Esophagus muscularis mucosa (tissue), 4 donors: Measurements from ENCODE around the gene MDGA2. TPM values are rescaled to one million over a fixed set of nuclear protein-coding genes. Genes with fewer than 3 reads are reported as not detected.

ENCODE experiments used
- DNase-seq: peaks from one replicate; pipeline ENCODE4 v3.0.0-alpha.2; 2017; ENCODE audit errors: extremely low spot score
- H3K27ac ChIP-seq, 4 donors: fragments of 200-600 bp; sonication (generic); replicated peaks in 1 of 4; 1 replicate in 3 of 4; 2 replicates in 1 of 4; pipeline ENCODE4 v1.5.1; 2016 to 2019; ENCODE audit warnings: mild to moderate bottlenecking in 1 of 4
- H3K27me3 ChIP-seq, 4 donors: fragments of 200-600 bp; sonication (generic); one replicate each; pipeline versions ENCODE4 v1.5.1 to v1.6.0; 2016 to 2019
- H3K36me3 ChIP-seq, 4 donors: fragments of 200-600 bp; sonication (generic); one replicate each; pipeline ENCODE4 v1.5.1; 2016 to 2019
- H3K4me1 ChIP-seq, 4 donors: fragments of 200-600 bp; sonication (generic); one replicate each; pipeline ENCODE4 v1.5.1; 2016 to 2019
- H3K4me3 ChIP-seq, 4 donors: fragments of 200-600 bp; sonication (generic); 1 replicate in 2 of 4; 2 replicates in 2 of 4; pipeline ENCODE4 v1.5.1; 2016 to 2019; ENCODE audit warnings: mild to moderate bottlenecking in 4 of 4, moderate library complexity in 1 of 4
- H3K9me3 ChIP-seq, 4 donors: fragments of 200-600 bp; sonication (generic); 1 replicate in 3 of 4; 2 replicates in 1 of 4; pipeline ENCODE4 v1.5.1; 2016 to 2019
- CTCF ChIP-seq, 3 experiments: fragments of 200-600 bp in 2 of 3; fragments of 450-650 bp in 1 of 3; sonication (generic) in 2 of 3; IDR thresholded peaks; one replicate each; pipeline ENCODE4 v1.5.1; 2017 to 2019; ENCODE audit warnings: antibody characterized with exemption in 3 of 3, mild to moderate bottlenecking in 2 of 3, moderate library complexity in 1 of 3
- EP300 ChIP-seq: sonication (generic); formaldehyde crosslinking; IDR thresholded peaks from one replicate; pipeline ENCODE4 v1.6.1; 2017; ENCODE audit warnings: antibody characterized with exemption
- POLR2A ChIP-seq: fragments of 450-650 bp; IDR thresholded peaks from one replicate; pipeline ENCODE4 v1.6.1; 2017; ENCODE audit warnings: antibody characterized with exemption, moderate library complexity, mild to moderate bottlenecking, low read depth
- POLR2AphosphoS5 ChIP-seq, 2 donors: sonication (generic); formaldehyde crosslinking; IDR thresholded peaks; one replicate each; pipeline ENCODE4 v1.6.1; 2017; ENCODE audit warnings: antibody characterized with exemption in 2 of 2
- WGBS: methylation state at CpG from one replicate; pipeline ENCODE4 v1.1.5; 2018; 5-methylcytosine and 5-hydroxymethylcytosine counted together
- intact Hi-C: fragments of 100-400 bp; cut with DNase I; formaldehyde crosslinking; loops from one replicate; pipeline ENCODE4 v1.15.1; 2023
- total RNA-seq, 4 donors: library from RNA; depleted of rRNA; stranded (reverse); fragments of >200 nt; gene quantifications; one replicate each; pipeline versions ENCODE4 v1.1.0 to v1.2.1, GENCODE V29; 2016

Gene MDGA2
- total RNA-seq, 4 donors from 2014 or later = under 0.01 TPM; not detected in 3

- no peak for DNase-seq
- Histone ChIP-seq H3K27ac (no peak overlapping the region), H3K36me3 (no peaks in the 10 kb centered on the region), H3K9me3 (no peaks in the 10 kb centered on the region), H3K4me3 (no peak overlapping the region), H3K4me1 (no peaks in the 10 kb centered on the region), H3K27me3 (no peaks in the 10 kb centered on the region)
- intact Hi-C loops = no loop called here
- WGBS = 10% methylated on average over 1 of the region's 1 CpG
- TF ChIP-seq CTCF (IDR thresholded peaks at IDR 0.05) (no peak), POLR2AphosphoS5 (IDR thresholded peaks at IDR 0.05) (no peak), EP300 (no peak), POLR2A (no peak)
Observed at GRCh38 chr14:47040550-47040949, 634.9 kb downstream of the MDGA2 start.

- Histone ChIP-seq H3K4me1 (no peaks in the 10 kb centered on the region), H3K27ac (no peak overlapping the region), H3K27me3 (no peaks in the 10 kb centered on the region), H3K4me3 (no peak overlapping the region), H3K9me3 (no peaks in the 10 kb centered on the region), H3K36me3 (no peaks in the 10 kb centered on the region)
- TF ChIP-seq EP300 = no peak
- no peak for TF ChIP-seq POLR2A
- TF ChIP-seq POLR2AphosphoS5 (IDR thresholded peaks at IDR 0.05) = no peak
- TF ChIP-seq CTCF (IDR thresholded peaks at IDR 0.05) = no peak
- DNase-seq = no peak
- intact Hi-C loops = no loop called here
Observed at GRCh38 chr14:47039336-47039735, 636.1 kb downstream of the MDGA2 start.

- intact Hi-C loops = no loop called here
- no peaks in the 10 kb centered on the region for H3K9me3 ChIP-seq
- no peaks in the 10 kb centered on the region for H3K36me3 ChIP-seq
- DNase-seq = no peak
- H3K27ac ChIP-seq = no peak overlapping the region
- 78% methylated on average over 2 of the region's 2 CpGs for WGBS
- TF ChIP-seq POLR2A (no peak), CTCF (IDR thresholded peaks at IDR 0.05) (no peak), EP300 (no peak), POLR2AphosphoS5 (IDR thresholded peaks at IDR 0.05) (no peak)
- no peaks in the 10 kb centered on the region for H3K27me3 ChIP-seq
- no peaks in the 10 kb centered on the region for H3K4me1 ChIP-seq
- no peak overlapping the region for H3K4me3 ChIP-seq
Observed at GRCh38 chr14:47022721-47023120, 652.7 kb downstream of the MDGA2 start.

- Histone ChIP-seq H3K4me3 (no peak overlapping the region), H3K9me3 (no peaks in the 10 kb centered on the region), H3K27me3 (no peaks in the 10 kb centered on the region), H3K36me3 (no peaks in the 10 kb centered on the region), H3K4me1 (no peaks in the 10 kb centered on the region), H3K27ac (no peak overlapping the region)
- WGBS = 88% methylated on average over 2 of the region's 2 CpGs
- no peak for DNase-seq
- intact Hi-C loops = no loop called here
- TF ChIP-seq POLR2A = no peak
- TF ChIP-seq CTCF (IDR thresholded peaks at IDR 0.05) = no peak
- no peak for TF ChIP-seq EP300
Observed at GRCh38 chr14:47020500-47020899, 654.9 kb downstream of the MDGA2 start.

- Histone ChIP-seq H3K27ac (no peak overlapping the region), H3K36me3 (no peaks in the 10 kb centered on the region), H3K4me3 (no peak overlapping the region), H3K27me3 (no peaks in the 10 kb centered on the region), H3K4me1 (no peaks in the 10 kb centered on the region), H3K9me3 (no peaks in the 10 kb centered on the region)
- TF ChIP-seq CTCF (IDR thresholded peaks at IDR 0.05) (no peak), EP300 (no peak), POLR2A (no peak), POLR2AphosphoS5 (IDR thresholded peaks at IDR 0.05) (no peak)
- no peak for DNase-seq
- intact Hi-C loops = no loop called here
- WGBS = 83% methylated on average over 6 of the region's 6 CpGs
Observed at GRCh38 chr14:47012533-47013280, 662.7 kb downstream of the MDGA2 start.
